Gastrocnemius medialis (tissue), 4 donors: ENCODE data around the gene PRDM7. TPM values are rescaled to one million over a fixed set of nuclear protein-coding genes. Genes with fewer than 3 reads are reported as not detected.

Experiments
- ATAC-seq, 2 donors: fragments of 150-250 bp; one replicate each; pipeline ENCODE4 v1.9.1; 2016
- DNase-seq, 2 donors: peaks; one replicate each; pipeline ENCODE4 v3.0.0-alpha.2; 2019
- H3K27ac ChIP-seq, 4 donors: fragments of 200-600 bp; sonication (generic); 1 replicate in 1 of 4; 2 replicates in 3 of 4; pipeline ENCODE4 v1.5.1; 2016 to 2018; ENCODE audit warnings: mild to moderate bottlenecking in 2 of 4, moderate library complexity in 1 of 4
- H3K27me3 ChIP-seq, 3 donors: fragments of 200-600 bp; sonication (generic) in 2 of 3; 1 replicate in 1 of 3; 2 replicates in 2 of 3; pipeline versions ENCODE4 v1.5.1 to v1.6.0; 2016 to 2019; ENCODE audit warnings: mild to moderate bottlenecking in 1 of 3, moderate library complexity in 1 of 3
- H3K36me3 ChIP-seq, 2 donors: fragments of 200-600 bp; sonication (generic) in 1 of 2; one replicate each; pipeline ENCODE4 v1.5.1; 2017 to 2018
- H3K4me1 ChIP-seq, 2 donors: fragments of 200-600 bp; sonication (generic) in 1 of 2; one replicate each; pipeline ENCODE4 v1.5.1; 2016 to 2017; ENCODE audit warnings: mild to moderate bottlenecking in 2 of 2
- H3K4me3 ChIP-seq, 4 donors: fragments of 200-600 bp; sonication (generic) in 3 of 4; 1 replicate in 1 of 4; 2 replicates in 3 of 4; pipeline ENCODE4 v1.5.1; 2016 to 2019; ENCODE audit warnings: mild to moderate bottlenecking in 2 of 4
- H3K9me3 ChIP-seq, 3 donors: fragments of 200-600 bp; sonication (generic) in 2 of 3; 1 replicate in 1 of 3; 2 replicates in 2 of 3; pipeline ENCODE4 v1.5.1; 2016 to 2019
- CTCF ChIP-seq, 5 experiments: fragments of 450-650 bp in 3 of 5; fragments of 200-600 bp in 2 of 5; sonication (generic) in 2 of 5; IDR thresholded peaks in 4 of 5; conservative IDR thresholded peaks in 1 of 5; 1 replicate in 4 of 5; 2 replicates in 1 of 5; pipeline ENCODE4 v1.5.1; 2016 to 2019; ENCODE audit warnings: antibody characterized with exemption in 5 of 5, mild to moderate bottlenecking in 3 of 5, moderate library complexity in 3 of 5
- POLR2A ChIP-seq, 2 donors: fragments of 450-650 bp; IDR thresholded peaks; one replicate each; pipeline ENCODE4 v1.6.1; 2017; ENCODE audit warnings: antibody characterized with exemption in 2 of 2, mild to moderate bottlenecking in 2 of 2, moderate library complexity in 2 of 2
- in situ Hi-C, 4 donors: fragments of 200-750 bp; cut with MboI; loops; one replicate each; pipeline versions ENCODE4 v1.15.0 to v1.8.0; 2017; ENCODE audit warnings: low sequenced_read_pairs in 4 of 4
- intact Hi-C: fragments of 100-400 bp; cut with DNase I; formaldehyde crosslinking; loops from one replicate; pipeline ENCODE4 v1.15.1; 2023; ENCODE audit warnings: low total_unique reads
- total RNA-seq, 4 donors: library from RNA; depleted of rRNA; stranded (reverse); fragments of >200 nt; gene quantifications; one replicate each; pipeline versions ENCODE4 v1.1.0 to v1.2.3, GENCODE V29; 2016

PRDM7 gene
- total RNA-seq, 4 donors from 2014 or later, result not detected

- Histone ChIP-seq H3K27me3 (no peaks in the 10 kb centered on the region), H3K4me1 (no peaks in the 10 kb centered on the region), H3K36me3 (no peaks in the 10 kb centered on the region), H3K4me3 (no peak overlapping the region), H3K27ac (no peak overlapping the region), H3K9me3 (no peaks in the 10 kb centered on the region)
- no peak for TF ChIP-seq CTCF (IDR thresholded peaks at IDR 0.05 in 4 of 5, conservative IDR thresholded peaks at IDR 0.05 in 1 of 5)
- TF ChIP-seq POLR2A (IDR thresholded peaks at IDR 0.05), result no peak
- ATAC-seq (no peak), DNase-seq (no peak)
- intact Hi-C loops, result no loop called here
- in situ Hi-C loops, result no loop called here
Observed at GRCh38 chr16:90028985-90029384, 48.1 kb downstream of the PRDM7 start.

DNA sequence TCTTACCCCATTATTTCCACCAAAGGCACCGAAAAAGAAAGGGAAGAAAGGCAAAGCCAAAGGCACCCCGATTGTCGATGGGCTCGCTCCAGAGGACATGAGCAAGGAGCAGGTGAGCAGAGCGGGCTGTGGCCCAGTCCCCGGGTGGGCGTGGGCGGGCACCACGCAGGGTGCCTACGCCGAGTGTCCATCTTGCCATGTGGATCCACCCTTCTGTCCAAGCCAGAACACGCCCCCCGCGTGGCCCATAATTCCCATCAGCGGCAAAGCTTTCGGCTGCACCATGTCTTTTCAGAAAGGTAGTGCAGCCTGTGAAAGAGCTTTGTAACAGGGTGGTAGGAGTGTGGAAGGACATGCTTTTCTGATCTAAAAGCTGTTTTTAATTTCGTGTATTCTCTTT lies 49.5 kb downstream of the PRDM7 start:
- no peaks in the 10 kb centered on the region for H3K36me3 ChIP-seq
- intact Hi-C loops, result no loop called here
- H3K4me1 ChIP-seq, result peaks cover 5 to 8% of the 10 kb centered on the region in 2 donors
- no peak overlapping the region for H3K4me3 ChIP-seq
- DNase-seq (no peak), ATAC-seq (no peak)
- TF ChIP-seq POLR2A (IDR thresholded peaks at IDR 0.05) (no peak), CTCF (IDR thresholded peaks at IDR 0.05 in 4 of 5, conservative IDR thresholded peaks at IDR 0.05 in 1 of 5) (no peak)
- in situ Hi-C loops, result no loop called here
- H3K9me3 ChIP-seq, result no peaks in the 10 kb centered on the region
- no peaks in the 10 kb centered on the region for H3K27me3 ChIP-seq
- H3K27ac ChIP-seq, result no peak overlapping the region

- Histone ChIP-seq H3K27me3 (no peaks in the 10 kb centered on the region), H3K36me3 (no peaks in the 10 kb centered on the region), H3K4me1 (peaks cover 17 to 20% of the 10 kb centered on the region in 2 donors), H3K4me3 (no peak overlapping the region), H3K27ac (no peak overlapping the region), H3K9me3 (no peaks in the 10 kb centered on the region)
- intact Hi-C loops, result no loop called here
- in situ Hi-C loops, result no loop called here
- DNase-seq (no peak), ATAC-seq (no peak)
- TF ChIP-seq CTCF (IDR thresholded peaks at IDR 0.05 in 4 of 5, conservative IDR thresholded peaks at IDR 0.05 in 1 of 5) (no peak), POLR2A (IDR thresholded peaks at IDR 0.05) (no peak)
Observed at GRCh38 chr16:90026135-90026534, 51.0 kb downstream of the PRDM7 start.

DNA sequence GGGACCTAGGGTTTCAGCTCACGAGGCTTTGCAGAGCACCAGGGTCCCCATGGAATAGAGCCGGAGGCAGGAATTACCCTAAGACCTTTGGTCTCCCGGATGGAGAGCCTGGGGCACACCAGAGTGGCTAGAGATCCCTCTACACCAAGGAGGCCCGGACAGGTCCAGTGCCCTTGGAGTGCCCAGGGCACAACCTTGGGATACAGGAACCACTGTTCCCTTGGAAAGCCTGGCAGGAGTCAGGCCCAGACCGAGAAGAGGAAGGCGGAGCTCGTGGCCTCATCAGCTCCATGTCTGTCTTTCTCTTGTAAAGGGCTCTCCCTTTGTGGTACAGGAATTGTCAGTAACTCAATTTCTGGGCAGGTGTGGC lies 54.1 kb downstream of the PRDM7 start:
- ATAC-seq (no peak), DNase-seq (no peak)
- no peaks in the 10 kb centered on the region for H3K9me3 ChIP-seq
- no peaks in the 10 kb centered on the region for H3K27me3 ChIP-seq
- H3K4me1 ChIP-seq, result peaks cover 30 to 46% of the 10 kb centered on the region in 2 donors
- no peaks in the 10 kb centered on the region for H3K36me3 ChIP-seq
- intact Hi-C loops, result loop anchor here (2.0 kb wide), 3 partner anchors 50 to 150 kb away; partner anchors contain the start of genes DEF8 and TCF25
- peak overlapping the region; percentile 82 to 94 (median 88) for H3K4me3 ChIP-seq
- no peak for TF ChIP-seq POLR2A (IDR thresholded peaks at IDR 0.05)
- TF ChIP-seq CTCF (IDR thresholded peaks at IDR 0.05 in 4 of 5, conservative IDR thresholded peaks at IDR 0.05 in 1 of 5), result no peak
- in situ Hi-C loops, result no loop called here
- H3K27ac ChIP-seq, result peak overlapping the region; percentile 59 to 92 (median 77)
